K562 (cell line): ENCODE results near the gene ELP5. TPM values are rescaled to one million over a fixed set of nuclear protein-coding genes. Genes with fewer than 3 reads are reported as not detected.

Source experiments
- COPS2 ChIP-seq: fragments of 450-650 bp; conservative IDR thresholded peaks from 2 replicates; pipeline ENCODE4 v1.6.1; 2016; ENCODE audit warnings: mild to moderate bottlenecking, moderate library complexity
- EZH2 ChIP-seq: IDR thresholded peaks from 2 replicates; pipeline ENCODE4 v1.6.1; 2012; ENCODE audit warnings: low read depth, mild to moderate bottlenecking, inconsistent platforms, low read length, borderline replicate concordance
- HMG20B ChIP-seq: fragments of 250-450 bp; sonication (Bioruptor Pico); IDR thresholded peaks from 2 replicates; pipeline ENCODE4 v1.5.0; 2021; ENCODE audit warnings: mild to moderate bottlenecking
- JUNB ChIP-seq: fragments of 450-650 bp; formaldehyde crosslinking; conservative IDR thresholded peaks from 2 replicates; pipeline ENCODE4 v1.4.0; 2020; ENCODE audit warnings: mild to moderate bottlenecking
- L3MBTL2 ChIP-seq: fragments of 450-650 bp; IDR thresholded peaks from 2 replicates; pipeline ENCODE4 v1.6.1; 2016; ENCODE audit warnings: mild to moderate bottlenecking, moderate library complexity
- MTF1 ChIP-seq: fragments of 250-450 bp; sonication (Bioruptor Pico); IDR thresholded peaks from 2 replicates; pipeline ENCODE4 v1.9.0; 2021; ENCODE audit warnings: moderate library complexity, mild to moderate bottlenecking, inconsistent platforms, borderline replicate concordance
- PCBP1 ChIP-seq: fragments of 200-400 bp; formaldehyde crosslinking; IDR thresholded peaks from 2 replicates; pipeline ENCODE4 v1.6.1; 2018; ENCODE audit warnings: mild to moderate bottlenecking, low read depth, low read length; ENCODE audit not compliant: poor library complexity, severe bottlenecking
- SRSF9 ChIP-seq: fragments of 200-400 bp; formaldehyde crosslinking; IDR thresholded peaks from 2 replicates; pipeline ENCODE4 v1.6.1; 2017; ENCODE audit warnings: low read depth, low read length, borderline replicate concordance
- STAG1 ChIP-seq: sonication (generic); formaldehyde crosslinking; IDR thresholded peaks from 2 replicates; pipeline ENCODE4 v1.5.0; 2020; ENCODE audit warnings: missing genetic modification reagents, borderline replicate concordance
- TEAD1 ChIP-seq, 2 experiments: fragments of 450-650 bp in 1 of 2; sonication (generic) in 1 of 2; formaldehyde crosslinking; IDR thresholded peaks; 2 replicates each; pipeline versions ENCODE4 v1.4.0 to v1.8.0; 2020 to 2022; ENCODE audit warnings: mild to moderate bottlenecking in 2 of 2, missing genetic modification reagents in 1 of 2
- ZFP1 ChIP-seq: fragments of 450-650 bp; formaldehyde crosslinking; IDR thresholded peaks from 2 replicates; pipeline ENCODE4 v1.4.0; 2020; ENCODE audit warnings: mild to moderate bottlenecking, mixed read lengths
- ZNF282 ChIP-seq: sonication (generic); formaldehyde crosslinking; IDR thresholded peaks from 2 replicates; pipeline ENCODE4 v1.8.1; 2023; ENCODE audit warnings: missing genetic modification reagents
- ZNF778 ChIP-seq: fragments of 450-650 bp; formaldehyde crosslinking; IDR thresholded peaks from 2 replicates; pipeline ENCODE4 v1.4.0; 2020; ENCODE audit warnings: mild to moderate bottlenecking, moderate library complexity
- polyA plus RNA-seq, 8 experiments: library from polyadenylated mRNA; depleted of rRNA in 4 of 8; stranded (reverse) in 5 of 8; unstranded in 3 of 8; fragments of >200 nt; fragmentation: Nextera tagmentation in 2 of 8; fragmentation: Illumina TruSeq in 1 of 8; extraction: Ambion mirVana in 2 of 8; extraction: Trizol in 1 of 8; gene quantifications; 2 replicates each; pipeline versions ENCODE4 v1.2.1 to v1.2.3, GENCODE V29; 2011 to 2014; ENCODE audit warnings: inconsistent platforms in 1 of 8, missing spikeins in 1 of 8
- total RNA-seq, 7 experiments: library from RNA; depleted of rRNA in 6 of 7; stranded (reverse); fragments of >200 nt in 6 of 7; fragmentation: Illumina TruSeq in 2 of 7; extraction: Trizol in 2 of 7; gene quantifications; 2 replicates each; pipeline versions ENCODE4 v1.2.1 to v1.2.3, GENCODE V29; 2011 to 2021; ENCODE audit warnings: low replicate concordance in 1 of 7
- TF ChIP-seq, protein P1 (sequence below): IDR thresholded peaks from 2 replicates; pipeline ENCODE4 v1.6.1; 2011; ENCODE audit not compliant: insufficient read length; ENCODE audit errors: extremely low read depth
- TF ChIP-seq, protein P2 (sequence below), 3 experiments: IDR thresholded peaks in 2 of 3; conservative IDR thresholded peaks in 1 of 3; 2 replicates each; pipeline ENCODE4 v1.5.1; 2011 to 2012; ENCODE audit warnings: low read length in 3 of 3, mild to moderate bottlenecking in 3 of 3, control low read depth in 2 of 3, improper control_type of control experiment in 1 of 3, inconsistent platforms in 1 of 3, low read depth in 1 of 3, mixed read lengths in 1 of 3, moderate library complexity in 1 of 3; ENCODE audit not compliant: insufficient read depth in 2 of 3
- TF ChIP-seq, protein P3 (sequence below): fragments of 250-450 bp; sonication (Bioruptor Pico); IDR thresholded peaks from 2 replicates; pipeline ENCODE4 v1.8.0; 2022; ENCODE audit warnings: inconsistent platforms
- TF ChIP-seq, protein P4 (sequence below): sonication (generic); formaldehyde crosslinking; IDR thresholded peaks from 2 replicates; pipeline ENCODE4 v1.8.1; 2023; ENCODE audit warnings: mild to moderate bottlenecking, missing genetic modification reagents
- TF ChIP-seq, protein P5 (sequence below): sonication (generic); formaldehyde crosslinking; IDR thresholded peaks from 2 replicates; pipeline ENCODE4 v1.8.0; 2022; ENCODE audit warnings: missing genetic modification reagents, mild to moderate bottlenecking, borderline replicate concordance

The ELP5 gene
- total and polyA plus RNA-seq, 9 of the 15 experiments (the other 6 are each of a cell fraction or from before 2014, with no cell fraction given), result 25.7 to 77.9 (median 52.9) TPM

DNA sequence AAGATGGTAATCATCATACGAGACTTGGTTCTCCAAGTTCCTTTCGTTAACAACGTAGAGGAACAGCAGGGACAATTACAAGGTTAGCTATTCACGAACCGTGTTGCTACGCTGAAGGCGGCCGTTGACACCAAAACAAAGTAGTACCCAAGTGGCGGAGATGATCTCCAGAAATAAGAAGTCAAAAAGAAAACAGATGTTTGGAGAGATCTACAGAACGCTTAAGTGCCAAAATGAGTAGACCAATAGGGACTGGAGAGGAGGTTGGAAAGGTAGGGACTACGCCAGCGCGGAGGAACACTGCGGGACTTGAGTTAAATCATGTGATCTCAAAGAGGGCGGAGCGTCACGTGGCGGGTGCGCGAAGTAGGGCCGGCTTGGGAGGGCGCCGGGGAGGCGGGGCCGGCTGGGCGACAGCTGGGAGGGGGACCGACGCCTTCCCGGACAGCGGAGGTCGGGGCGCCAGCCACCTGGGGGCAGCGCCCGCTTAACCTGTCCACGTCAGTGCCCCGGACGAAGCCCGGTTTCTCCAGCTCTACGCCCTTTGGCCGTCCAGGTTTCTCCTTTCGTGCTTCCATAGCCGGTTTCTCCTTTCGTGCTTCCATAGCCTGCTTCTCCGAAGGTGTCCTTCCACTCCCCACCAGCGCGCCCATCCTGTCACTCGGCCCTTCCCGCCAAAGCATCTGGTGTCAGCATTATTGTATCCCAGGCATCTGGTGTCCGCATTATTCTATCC lies 9.1 kb upstream of the ELP5 start (continued):
- TF ChIP-seq, protein P1, sequence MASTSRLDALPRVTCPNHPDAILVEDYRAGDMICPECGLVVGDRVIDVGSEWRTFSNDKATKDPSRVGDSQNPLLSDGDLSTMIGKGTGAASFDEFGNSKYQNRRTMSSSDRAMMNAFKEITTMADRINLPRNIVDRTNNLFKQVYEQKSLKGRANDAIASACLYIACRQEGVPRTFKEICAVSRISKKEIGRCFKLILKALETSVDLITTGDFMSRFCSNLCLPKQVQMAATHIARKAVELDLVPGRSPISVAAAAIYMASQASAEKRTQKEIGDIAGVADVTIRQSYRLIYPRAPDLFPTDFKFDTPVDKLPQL, result no peak
- TF ChIP-seq L3MBTL2 (peak; percentile 48; the same call in 1 of the 2 replicates), EZH2 (no peak), TEAD1 (CRISPR knock-in tag; IDR thresholded peaks at IDR 0.05) (no peak), MTF1 (CRISPR knock-in tag) (no peak), ZNF282 (CRISPR knock-in tag) (no peak), COPS2 (no peak), ZFP1 (no peak), PCBP1 (no peak), STAG1 (CRISPR knock-in tag) (no peak), HMG20B (CRISPR knock-in tag) (no peak), SRSF9 (no peak), ZNF778 (no peak), JUNB (CRISPR knock-in tag) (no peak)
- TF ChIP-seq, protein P2, sequence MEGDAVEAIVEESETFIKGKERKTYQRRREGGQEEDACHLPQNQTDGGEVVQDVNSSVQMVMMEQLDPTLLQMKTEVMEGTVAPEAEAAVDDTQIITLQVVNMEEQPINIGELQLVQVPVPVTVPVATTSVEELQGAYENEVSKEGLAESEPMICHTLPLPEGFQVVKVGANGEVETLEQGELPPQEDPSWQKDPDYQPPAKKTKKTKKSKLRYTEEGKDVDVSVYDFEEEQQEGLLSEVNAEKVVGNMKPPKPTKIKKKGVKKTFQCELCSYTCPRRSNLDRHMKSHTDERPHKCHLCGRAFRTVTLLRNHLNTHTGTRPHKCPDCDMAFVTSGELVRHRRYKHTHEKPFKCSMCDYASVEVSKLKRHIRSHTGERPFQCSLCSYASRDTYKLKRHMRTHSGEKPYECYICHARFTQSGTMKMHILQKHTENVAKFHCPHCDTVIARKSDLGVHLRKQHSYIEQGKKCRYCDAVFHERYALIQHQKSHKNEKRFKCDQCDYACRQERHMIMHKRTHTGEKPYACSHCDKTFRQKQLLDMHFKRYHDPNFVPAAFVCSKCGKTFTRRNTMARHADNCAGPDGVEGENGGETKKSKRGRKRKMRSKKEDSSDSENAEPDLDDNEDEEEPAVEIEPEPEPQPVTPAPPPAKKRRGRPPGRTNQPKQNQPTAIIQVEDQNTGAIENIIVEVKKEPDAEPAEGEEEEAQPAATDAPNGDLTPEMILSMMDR (IDR thresholded peaks at IDR 0.05 in 2 of 3, conservative IDR thresholded peaks at IDR 0.05 in 1 of 3; ENCODE audit: insufficient read depth in 2 of 3, low read depth in 1 of 3, low read length in 3 of 3), result peak in 2 of 3 experiments; percentile 8 to 12; a peak in 1 of 6 replicates
- TF ChIP-seq, protein P3, sequence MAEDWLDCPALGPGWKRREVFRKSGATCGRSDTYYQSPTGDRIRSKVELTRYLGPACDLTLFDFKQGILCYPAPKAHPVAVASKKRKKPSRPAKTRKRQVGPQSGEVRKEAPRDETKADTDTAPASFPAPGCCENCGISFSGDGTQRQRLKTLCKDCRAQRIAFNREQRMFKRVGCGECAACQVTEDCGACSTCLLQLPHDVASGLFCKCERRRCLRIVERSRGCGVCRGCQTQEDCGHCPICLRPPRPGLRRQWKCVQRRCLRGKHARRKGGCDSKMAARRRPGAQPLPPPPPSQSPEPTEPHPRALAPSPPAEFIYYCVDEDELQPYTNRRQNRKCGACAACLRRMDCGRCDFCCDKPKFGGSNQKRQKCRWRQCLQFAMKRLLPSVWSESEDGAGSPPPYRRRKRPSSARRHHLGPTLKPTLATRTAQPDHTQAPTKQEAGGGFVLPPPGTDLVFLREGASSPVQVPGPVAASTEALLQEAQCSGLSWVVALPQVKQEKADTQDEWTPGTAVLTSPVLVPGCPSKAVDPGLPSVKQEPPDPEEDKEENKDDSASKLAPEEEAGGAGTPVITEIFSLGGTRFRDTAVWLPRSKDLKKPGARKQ (CRISPR knock-in tag), result no peak
- TF ChIP-seq, protein P4, sequence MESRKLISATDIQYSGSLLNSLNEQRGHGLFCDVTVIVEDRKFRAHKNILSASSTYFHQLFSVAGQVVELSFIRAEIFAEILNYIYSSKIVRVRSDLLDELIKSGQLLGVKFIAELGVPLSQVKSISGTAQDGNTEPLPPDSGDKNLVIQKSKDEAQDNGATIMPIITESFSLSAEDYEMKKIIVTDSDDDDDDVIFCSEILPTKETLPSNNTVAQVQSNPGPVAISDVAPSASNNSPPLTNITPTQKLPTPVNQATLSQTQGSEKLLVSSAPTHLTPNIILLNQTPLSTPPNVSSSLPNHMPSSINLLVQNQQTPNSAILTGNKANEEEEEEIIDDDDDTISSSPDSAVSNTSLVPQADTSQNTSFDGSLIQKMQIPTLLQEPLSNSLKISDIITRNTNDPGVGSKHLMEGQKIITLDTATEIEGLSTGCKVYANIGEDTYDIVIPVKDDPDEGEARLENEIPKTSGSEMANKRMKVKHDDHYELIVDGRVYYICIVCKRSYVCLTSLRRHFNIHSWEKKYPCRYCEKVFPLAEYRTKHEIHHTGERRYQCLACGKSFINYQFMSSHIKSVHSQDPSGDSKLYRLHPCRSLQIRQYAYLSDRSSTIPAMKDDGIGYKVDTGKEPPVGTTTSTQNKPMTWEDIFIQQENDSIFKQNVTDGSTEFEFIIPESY, result 0 out of 2 replicates have a peak, but pooled peaks have one; percentile 26
- TF ChIP-seq, protein P5, sequence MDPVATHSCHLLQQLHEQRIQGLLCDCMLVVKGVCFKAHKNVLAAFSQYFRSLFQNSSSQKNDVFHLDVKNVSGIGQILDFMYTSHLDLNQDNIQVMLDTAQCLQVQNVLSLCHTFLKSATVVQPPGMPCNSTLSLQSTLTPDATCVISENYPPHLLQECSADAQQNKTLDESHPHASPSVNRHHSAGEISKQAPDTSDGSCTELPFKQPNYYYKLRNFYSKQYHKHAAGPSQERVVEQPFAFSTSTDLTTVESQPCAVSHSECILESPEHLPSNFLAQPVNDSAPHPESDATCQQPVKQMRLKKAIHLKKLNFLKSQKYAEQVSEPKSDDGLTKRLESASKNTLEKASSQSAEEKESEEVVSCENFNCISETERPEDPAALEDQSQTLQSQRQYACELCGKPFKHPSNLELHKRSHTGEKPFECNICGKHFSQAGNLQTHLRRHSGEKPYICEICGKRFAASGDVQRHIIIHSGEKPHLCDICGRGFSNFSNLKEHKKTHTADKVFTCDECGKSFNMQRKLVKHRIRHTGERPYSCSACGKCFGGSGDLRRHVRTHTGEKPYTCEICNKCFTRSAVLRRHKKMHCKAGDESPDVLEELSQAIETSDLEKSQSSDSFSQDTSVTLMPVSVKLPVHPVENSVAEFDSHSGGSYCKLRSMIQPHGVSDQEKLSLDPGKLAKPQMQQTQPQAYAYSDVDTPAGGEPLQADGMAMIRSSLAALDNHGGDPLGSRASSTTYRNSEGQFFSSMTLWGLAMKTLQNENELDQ (CRISPR knock-in tag), result no peak
